GM12873 (cell line): ENCODE results near the gene FOXD2.

Source experiments
- CTCF ChIP-seq: IDR thresholded peaks from 2 replicates; pipeline ENCODE4 v1.5.1; 2012; ENCODE audit warnings: low read depth, mild to moderate bottlenecking, moderate library complexity, low read length, control low read depth; ENCODE audit not compliant: insufficient read depth; ENCODE audit errors: missing control alignments

The FOXD2 gene

DNA sequence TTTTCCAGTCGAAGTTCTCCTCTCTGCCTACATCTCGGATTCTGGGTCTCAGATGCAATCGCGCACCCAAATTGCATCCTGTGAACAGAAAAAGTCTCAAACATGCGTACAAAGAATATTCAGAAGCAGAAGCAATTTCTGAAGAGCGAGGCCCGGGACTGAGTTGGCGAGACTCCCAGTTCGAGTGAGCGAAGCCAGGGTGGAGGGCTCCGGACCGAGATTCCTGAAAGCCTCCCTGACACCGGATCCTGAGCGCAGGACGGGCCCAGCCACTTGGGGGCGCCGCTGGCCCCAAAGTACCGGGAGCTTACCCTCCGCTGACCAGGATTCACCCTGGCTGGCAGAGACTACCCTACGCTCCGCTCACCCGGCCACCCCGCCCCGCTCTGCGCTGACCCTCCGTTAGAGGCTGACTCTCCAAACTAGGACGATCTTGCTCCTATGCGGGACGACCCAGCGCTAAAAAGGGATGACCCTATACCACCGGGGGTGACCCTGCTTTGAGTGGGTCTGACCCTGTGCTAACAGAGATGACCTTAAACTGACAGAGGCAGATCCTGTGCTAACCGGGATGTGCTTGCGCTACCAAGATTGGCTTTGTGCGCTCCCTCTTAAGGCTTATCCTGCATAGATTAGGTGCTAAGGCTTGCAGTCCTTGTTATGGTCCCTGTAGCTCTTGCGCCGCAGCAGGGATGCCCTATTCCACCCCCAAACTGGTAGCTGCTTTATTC, 12.1 kb downstream of the FOXD2 start:
- peak; percentile 50 for TF ChIP-seq CTCF

DNA sequence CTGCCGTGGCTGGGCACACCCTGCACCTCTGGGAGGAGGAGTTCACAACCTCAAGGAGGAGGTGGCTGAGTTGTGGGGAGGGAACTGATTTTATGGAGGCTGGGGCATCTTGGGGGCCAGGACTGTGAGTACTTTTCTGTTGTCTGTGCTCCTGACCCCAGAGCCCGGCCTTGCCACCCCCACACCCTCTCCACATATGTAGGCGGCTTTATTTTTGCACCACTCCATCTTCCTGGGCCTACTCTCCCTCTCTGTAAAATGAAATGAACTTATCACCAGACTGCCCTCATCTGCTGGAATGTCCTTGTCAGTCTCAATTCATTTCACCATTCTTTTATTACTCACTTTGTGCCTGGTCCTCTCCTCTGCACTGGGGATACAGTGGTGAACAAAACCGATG, 12.8 kb downstream of the FOXD2 start:
- no peak for TF ChIP-seq CTCF

- no peak for TF ChIP-seq CTCF
Measured at GRCh38 chr1:47452426-47452825, 14.6 kb downstream of the FOXD2 start.

GRCh38 chr1:47456250-47456649, 18.4 kb downstream of the FOXD2 start:
- no peak for TF ChIP-seq CTCF

- TF ChIP-seq CTCF: no peak
Measured at GRCh38 chr1:47459253-47459788, 21.5 kb downstream of the FOXD2 start.

GRCh38 chr1:47460040-47460439, 22.2 kb downstream of the FOXD2 start:
- TF ChIP-seq CTCF: no peak

GRCh38 chr1:47460456-47460855, 22.6 kb downstream of the FOXD2 start:
- TF ChIP-seq CTCF: no peak

DNA sequence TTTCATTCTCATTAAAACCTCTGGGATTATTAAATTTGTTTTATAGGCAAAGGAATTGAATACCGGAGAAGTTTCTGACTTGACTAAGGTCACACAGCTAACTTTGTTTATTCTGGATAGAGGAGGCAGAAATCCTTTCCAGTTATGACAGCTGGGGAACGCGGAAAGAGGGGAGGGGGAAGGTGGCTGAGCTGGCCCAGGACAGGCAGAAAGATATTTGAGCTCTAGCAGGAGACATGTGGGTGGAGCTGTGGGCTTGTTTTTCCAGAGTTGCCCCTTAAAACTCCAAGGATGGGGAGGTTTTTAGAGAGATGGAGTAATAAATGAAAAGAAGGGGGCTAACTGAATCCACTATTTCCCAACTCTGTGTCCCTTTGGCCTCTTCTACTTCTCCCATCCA, 27.8 kb downstream of the FOXD2 start:
- no peak for TF ChIP-seq CTCF
